Left cardiac atrium (tissue), 4 donors: ENCODE data around the gene TSGA10IP. TPM values are rescaled to one million over a fixed set of nuclear protein-coding genes. Genes with fewer than 3 reads are reported as not detected.
A peak's percentile ranks its signal among the peaks of the same experiment; 100 is the strongest.

Source experiments
- ATAC-seq, 2 donors: fragments of 200-7000 bp; cut with Tn5 transposase; one replicate each; pipeline ENCODE4 v1.9.1; 2020; ENCODE audit warnings: mild to moderate bottlenecking in 2 of 2, moderate library complexity in 2 of 2
- DNase-seq: peaks from one replicate; pipeline ENCODE4 v3.0.0-alpha.2; 2020
- intact Hi-C, 2 donors: fragments of 100-400 bp; cut with DNase I; formaldehyde crosslinking; loops; one replicate each; pipeline versions ENCODE4 v1.14.1 to v1.15.1; 2022 to 2023
- total RNA-seq, 2 donors: library from RNA; stranded (reverse); fragmentation: NEBNext Ultra II Directional; extraction: Animal tissue kit (Norgen Biotek cat#: 25700); gene quantifications; one replicate each; pipeline ENCODE4 v1.2.1, GENCODE V29; 2021
- donor health status: DM: no; HTN: yes; CAD: no.
- donor health status: DM: no; HTN: yes; CAD: no; lungs with severe emphysema.
- donor health status: DM: yes; HTN: yes; CAD: no.
- donor health status: Dilated cardiomyopathy.

Gene TSGA10IP
- total RNA-seq, 2 donors from 2014 or later: not detected

GRCh38 chr11:65916391-65916790 is 28.9 kb upstream of the TSGA10IP start:
- ATAC-seq (no peak), DNase-seq (no peak)
- intact Hi-C loops: loop anchor here in 1 of 2 donors (2.0 to 5.0 kb wide), 2 partner anchors 26 to 46 kb away; partner anchors contain the start of genes CCDC85B and SART1

GRCh38 chr11:65917077-65917433 is 28.2 kb upstream of the TSGA10IP start:
- DNase-seq (no peak), ATAC-seq (no peak)
- intact Hi-C loops: loop anchor here in 1 of 2 donors (2.0 to 5.0 kb wide), 2 partner anchors 26 to 45 kb away; partner anchors contain the start of genes CCDC85B and SART1

- DNase-seq (peak; percentile 33), ATAC-seq (no peak)
- intact Hi-C loops: loop anchor here in 1 of 2 donors (2.0 to 5.0 kb wide), 2 partner anchors 27 to 45 kb away; partner anchors contain the start of genes CCDC85B and SART1
Measured at GRCh38 chr11:65917434-65918210, 27.7 kb upstream of the TSGA10IP start.

- ATAC-seq: no peak
- intact Hi-C loops: loop anchor here in 1 of 2 donors (5.0 kb wide), 1 partner anchor 44 kb away; the partner anchor contains the start of gene SART1
- no peak for DNase-seq
Measured at GRCh38 chr11:65918211-65919140, 26.8 kb upstream of the TSGA10IP start, which contains the start of gene C11orf68. TSS of gene C11orf68 (minus strand) at chr11:65919062. CDS start at chr11:65919031, 31 bp downstream.

GRCh38 chr11:65919141-65919572 is 26.1 kb upstream of the TSGA10IP start, which contains the start of gene DRAP1:
TSS of gene DRAP1 (plus strand) at chr11:65919426. CDS start at chr11:65919502, 76 bp downstream.
- intact Hi-C loops: loop anchor here in 1 of 2 donors (5.0 kb wide), 1 partner anchor 43 kb away; the partner anchor contains the start of gene SART1
- DNase-seq: peak; percentile 99
- peak; percentile 93 to 95 for ATAC-seq

- intact Hi-C loops: loop anchor here in 1 of 2 donors (5.0 kb wide), 1 partner anchor 43 kb away; the partner anchor contains the start of gene SART1
- ATAC-seq (peak; percentile 29 to 44), DNase-seq (peak; percentile 74)
Measured at GRCh38 chr11:65919573-65920371, 25.5 kb upstream of the TSGA10IP start.

- intact Hi-C loops: no loop called here
- DNase-seq (no peak), ATAC-seq (no peak)
Measured at GRCh38 chr11:65920372-65920802, 24.9 kb upstream of the TSGA10IP start.

GRCh38 chr11:65921033-65921555 is 24.2 kb upstream of the TSGA10IP start:
- DNase-seq (no peak), ATAC-seq (no peak)
- intact Hi-C loops: no loop called here

GRCh38 chr11:65921876-65922275 is 23.4 kb upstream of the TSGA10IP start:
- DNase-seq: no peak
- ATAC-seq: no peak
- intact Hi-C loops: no loop called here

- intact Hi-C loops: no loop called here
- DNase-seq: no peak
Measured at GRCh38 chr11:65922565-65922964, 22.7 kb upstream of the TSGA10IP start.

GRCh38 chr11:65925397-65925796 is 19.9 kb upstream of the TSGA10IP start:
- intact Hi-C loops: no loop called here
- no peak for ATAC-seq
- no peak for DNase-seq

More at GRCh38 chr11:65922565-65922964, 22.7 kb upstream of the TSGA10IP start:
- no peak for ATAC-seq

- ATAC-seq: peak; percentile 24 to 39
- DNase-seq: no peak
- intact Hi-C loops: no loop called here
Measured at GRCh38 chr11:65927904-65928397, 17.3 kb upstream of the TSGA10IP start.

GRCh38 chr11:65928667-65929066 is 16.6 kb upstream of the TSGA10IP start:
- ATAC-seq: no peak
- DNase-seq: no peak
- intact Hi-C loops: no loop called here

- intact Hi-C loops: no loop called here
- ATAC-seq (no peak), DNase-seq (no peak)
Measured at GRCh38 chr11:65931773-65932557, 13.3 kb upstream of the TSGA10IP start.

- ATAC-seq (no peak), DNase-seq (no peak)
- intact Hi-C loops: no loop called here
Measured at GRCh38 chr11:65932558-65932919, 12.7 kb upstream of the TSGA10IP start.

GRCh38 chr11:65934014-65934413 is 11.3 kb upstream of the TSGA10IP start:
- intact Hi-C loops: no loop called here
- DNase-seq: no peak
- no peak for ATAC-seq

GRCh38 chr11:65937766-65938165 is 7.5 kb upstream of the TSGA10IP start:
- DNase-seq: no peak
- no peak for ATAC-seq
- intact Hi-C loops: no loop called here
